GM10266 (cell line): ENCODE data around the gene SLAMF9.
A peak's percentile ranks its signal among the peaks of the same experiment; 100 is the strongest.

Source experiments
- DNase-seq: peaks from one replicate; pipeline ENCODE4 v3.0.0; 2012; ENCODE audit errors: extremely low spot score
- TF ChIP-seq, protein P1 (sequence below): IDR thresholded peaks from 2 replicates; pipeline ENCODE4 v1.5.1; 2012; ENCODE audit warnings: mild to moderate bottlenecking, low read depth; ENCODE audit not compliant: control insufficient read depth, insufficient read depth; ENCODE audit errors: missing control alignments

SLAMF9 gene

GRCh38 chr1:159924025-159924790 lies 29.8 kb downstream of the SLAMF9 start:
- peak; percentile 84 for DNase-seq
- TF ChIP-seq, protein P1, sequence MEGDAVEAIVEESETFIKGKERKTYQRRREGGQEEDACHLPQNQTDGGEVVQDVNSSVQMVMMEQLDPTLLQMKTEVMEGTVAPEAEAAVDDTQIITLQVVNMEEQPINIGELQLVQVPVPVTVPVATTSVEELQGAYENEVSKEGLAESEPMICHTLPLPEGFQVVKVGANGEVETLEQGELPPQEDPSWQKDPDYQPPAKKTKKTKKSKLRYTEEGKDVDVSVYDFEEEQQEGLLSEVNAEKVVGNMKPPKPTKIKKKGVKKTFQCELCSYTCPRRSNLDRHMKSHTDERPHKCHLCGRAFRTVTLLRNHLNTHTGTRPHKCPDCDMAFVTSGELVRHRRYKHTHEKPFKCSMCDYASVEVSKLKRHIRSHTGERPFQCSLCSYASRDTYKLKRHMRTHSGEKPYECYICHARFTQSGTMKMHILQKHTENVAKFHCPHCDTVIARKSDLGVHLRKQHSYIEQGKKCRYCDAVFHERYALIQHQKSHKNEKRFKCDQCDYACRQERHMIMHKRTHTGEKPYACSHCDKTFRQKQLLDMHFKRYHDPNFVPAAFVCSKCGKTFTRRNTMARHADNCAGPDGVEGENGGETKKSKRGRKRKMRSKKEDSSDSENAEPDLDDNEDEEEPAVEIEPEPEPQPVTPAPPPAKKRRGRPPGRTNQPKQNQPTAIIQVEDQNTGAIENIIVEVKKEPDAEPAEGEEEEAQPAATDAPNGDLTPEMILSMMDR, result no peak

GRCh38 chr1:159923203-159924024 lies 30.6 kb downstream of the SLAMF9 start:
- peak; percentile 83 for DNase-seq
- TF ChIP-seq, protein P1, result no peak

DNA sequence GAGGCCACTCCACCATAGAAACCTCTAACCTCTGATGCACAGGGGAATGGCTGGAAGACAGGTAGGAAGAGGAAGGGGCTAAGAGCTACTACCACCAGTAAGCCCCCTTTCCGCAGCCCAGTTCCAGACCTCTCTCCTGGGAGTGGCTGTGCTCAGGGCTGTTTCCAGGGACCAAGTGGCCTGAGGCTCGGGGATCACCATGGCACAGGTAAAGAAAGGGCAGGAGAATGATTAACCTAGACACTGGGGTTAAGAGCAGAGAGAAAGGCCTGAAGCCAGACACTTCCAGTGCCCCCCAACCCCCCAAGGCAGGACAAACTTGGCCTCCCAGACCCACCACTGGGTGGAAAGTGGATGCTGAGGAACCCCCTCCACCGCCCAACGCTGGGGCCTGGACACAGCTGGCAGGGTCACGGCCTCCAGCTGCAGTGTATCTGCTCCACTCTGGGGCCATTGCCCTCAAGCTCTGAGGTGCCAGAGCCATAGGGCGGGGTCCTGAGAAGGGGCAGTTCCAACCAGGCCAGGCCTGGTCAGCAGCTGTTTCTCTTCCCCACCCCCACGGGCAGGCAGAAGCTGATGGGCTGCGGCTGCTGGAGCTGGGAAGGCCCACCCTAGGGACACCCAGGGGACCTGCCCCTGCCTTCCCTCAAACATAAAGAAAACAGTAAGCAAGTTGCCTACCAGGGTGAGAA lies 31.4 kb downstream of the SLAMF9 start:
- TF ChIP-seq, protein P1, result no peak
- DNase-seq, result no peak

DNA sequence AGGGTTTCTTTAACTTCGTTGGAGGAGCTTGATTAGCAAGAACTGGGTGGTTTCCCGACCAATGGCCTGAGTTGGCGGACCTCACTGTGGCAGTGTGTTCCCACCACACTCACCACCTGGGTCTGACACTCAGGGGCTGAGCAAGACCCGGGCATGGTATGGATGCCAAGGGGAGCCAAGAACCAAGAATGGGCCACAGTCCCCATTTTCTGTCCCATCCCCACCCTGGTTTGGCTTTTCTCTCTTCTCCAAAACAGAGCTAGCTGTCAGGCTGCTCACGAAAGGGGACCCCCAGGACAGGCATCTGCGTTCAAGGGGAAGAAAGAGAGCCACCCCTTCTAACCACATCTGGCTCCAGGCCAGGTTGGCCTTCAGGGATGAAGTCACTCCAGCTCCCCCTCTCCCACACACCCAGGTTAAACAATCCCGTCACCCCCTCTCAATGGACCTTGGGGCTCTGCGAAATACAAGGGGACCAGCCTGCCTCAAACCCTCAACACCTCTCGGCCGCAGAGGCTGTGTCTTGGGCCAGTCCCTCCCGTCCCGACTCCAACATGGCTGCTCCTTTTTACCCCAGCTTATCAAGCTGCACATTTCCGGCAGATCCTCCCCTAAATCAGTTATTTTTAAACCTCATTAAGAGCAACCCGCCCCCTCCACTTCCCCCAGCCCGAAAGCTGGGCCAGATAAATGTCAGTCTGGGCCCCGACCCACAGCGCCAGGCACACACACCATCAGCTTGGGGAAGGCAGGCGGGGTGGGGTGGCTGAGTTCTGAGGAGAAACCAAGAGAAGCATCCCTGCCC lies 32.1 kb downstream of the SLAMF9 start:
- no peak for DNase-seq
- TF ChIP-seq, protein P1, result no peak

GRCh38 chr1:159921251-159921650 lies 32.8 kb downstream of the SLAMF9 start:
- DNase-seq, result no peak
- TF ChIP-seq, protein P1, result no peak

DNA sequence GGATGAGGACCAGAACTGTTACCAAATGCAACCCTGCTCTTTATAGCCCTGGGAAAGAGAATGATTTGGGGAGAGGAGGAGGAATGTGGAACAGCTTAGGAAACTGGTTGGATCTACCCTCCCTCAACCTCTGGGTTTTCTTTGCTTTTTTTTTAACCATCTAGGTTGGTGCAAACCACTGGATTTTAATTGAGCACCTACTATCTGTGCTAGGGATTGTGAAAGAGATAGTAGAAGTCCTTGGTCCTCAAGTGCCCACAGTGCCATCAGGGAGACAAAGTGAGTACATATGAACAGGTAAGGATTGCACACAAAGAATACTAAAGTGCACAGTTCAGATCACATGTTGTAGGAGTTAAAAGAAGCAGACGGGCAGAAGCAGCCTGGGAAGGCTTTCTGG lies 33.4 kb downstream of the SLAMF9 start:
- TF ChIP-seq, protein P1, result no peak
- no peak for DNase-seq
